ENCODE results near the gene HLTF.

The HLTF gene

DNA sequence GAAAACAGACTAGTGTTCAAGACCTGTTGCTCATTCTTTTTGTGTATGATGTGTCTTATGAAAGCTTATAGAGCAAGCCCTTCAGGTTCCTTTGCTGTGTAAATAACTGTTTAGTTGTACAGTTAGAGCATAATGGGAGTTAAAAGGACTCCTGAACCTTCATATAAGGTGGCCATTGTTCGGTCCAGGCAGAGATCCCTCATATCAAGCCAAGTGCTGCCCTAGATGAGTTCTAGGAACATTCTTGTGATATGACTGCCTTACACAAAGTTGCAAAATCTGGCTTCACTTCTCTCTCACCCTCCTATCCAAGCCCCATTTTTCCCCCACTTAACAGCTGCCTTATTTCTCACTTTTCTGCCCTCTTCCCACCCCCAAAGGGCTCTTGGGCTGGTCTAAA is 68.1 kb downstream of the HLTF start:
- no peak for DNase-seq (ENCODE audit: low read depth in 1 of 2, low spot score in 1 of 2)

- no peak for DNase-seq (ENCODE audit: low read depth in 1 of 2, low spot score in 1 of 2)
Measured at GRCh38 chr3:149016669-149017541, 69.4 kb downstream of the HLTF start.

DNA sequence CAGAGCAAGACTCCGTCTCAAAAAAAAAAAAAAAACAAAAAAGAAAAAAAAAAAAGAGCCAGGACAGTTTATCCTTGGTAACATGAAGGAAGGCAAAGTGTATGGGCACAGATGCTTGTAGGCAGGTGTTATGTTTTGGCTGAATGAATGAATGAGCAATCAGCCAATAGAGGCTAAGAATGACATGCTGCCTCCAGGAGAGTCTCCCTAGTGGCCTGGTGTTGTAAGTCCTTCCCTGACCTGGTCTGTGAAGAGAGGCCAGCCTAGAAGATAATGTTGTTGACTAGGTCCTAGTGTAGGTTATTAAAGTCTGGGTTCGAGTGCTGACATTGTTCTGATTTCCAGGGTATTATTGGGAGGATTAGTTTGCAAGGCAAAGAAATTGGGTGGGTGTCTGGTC is 70.1 kb downstream of the HLTF start:
- DNase-seq (ENCODE audit: low read depth in 1 of 2, low spot score in 1 of 2), result no peak

- DNase-seq (ENCODE audit: low read depth in 1 of 2, low spot score in 1 of 2), result no peak
Measured at GRCh38 chr3:149015393-149015792, 70.9 kb downstream of the HLTF start.

DNA sequence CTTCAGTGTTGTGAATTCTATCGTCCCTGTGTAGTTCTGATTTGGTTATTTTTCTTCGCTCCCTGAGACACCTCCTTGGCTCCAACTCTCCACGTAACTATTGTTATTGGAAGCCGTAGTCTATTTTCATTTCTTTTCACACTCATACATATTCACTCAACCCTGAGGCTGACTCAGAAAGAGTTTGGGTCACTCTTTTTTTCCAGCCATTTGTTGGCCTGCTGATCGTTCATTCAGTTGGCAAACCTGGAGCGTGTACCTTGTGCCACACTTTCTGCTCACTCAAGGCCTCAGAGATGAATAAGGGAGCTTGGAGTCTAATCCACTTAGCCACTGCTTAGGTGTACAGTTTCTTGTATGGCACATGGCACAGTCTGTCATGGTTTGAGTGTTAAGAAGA is 72.6 kb downstream of the HLTF start:
- DNase-seq (ENCODE audit: low read depth in 1 of 2, low spot score in 1 of 2), result no peak

- DNase-seq (ENCODE audit: low read depth in 1 of 2, low spot score in 1 of 2), result no peak
Measured at GRCh38 chr3:149011676-149012075, 74.7 kb downstream of the HLTF start.

GRCh38 chr3:149010966-149011365 is 75.4 kb downstream of the HLTF start:
- DNase-seq (ENCODE audit: low read depth in 1 of 2, low spot score in 1 of 2), result no peak

GRCh38 chr3:149010504-149010951 is 75.8 kb downstream of the HLTF start:
- DNase-seq (ENCODE audit: low read depth in 1 of 2, low spot score in 1 of 2), result no peak

GRCh38 chr3:149009732-149010131 is 76.6 kb downstream of the HLTF start:
- DNase-seq (ENCODE audit: low read depth in 1 of 2, low spot score in 1 of 2), result no peak

- no peak for DNase-seq (ENCODE audit: low read depth in 1 of 2, low spot score in 1 of 2)
Measured at GRCh38 chr3:149007567-149008257, 78.6 kb downstream of the HLTF start.

DNA sequence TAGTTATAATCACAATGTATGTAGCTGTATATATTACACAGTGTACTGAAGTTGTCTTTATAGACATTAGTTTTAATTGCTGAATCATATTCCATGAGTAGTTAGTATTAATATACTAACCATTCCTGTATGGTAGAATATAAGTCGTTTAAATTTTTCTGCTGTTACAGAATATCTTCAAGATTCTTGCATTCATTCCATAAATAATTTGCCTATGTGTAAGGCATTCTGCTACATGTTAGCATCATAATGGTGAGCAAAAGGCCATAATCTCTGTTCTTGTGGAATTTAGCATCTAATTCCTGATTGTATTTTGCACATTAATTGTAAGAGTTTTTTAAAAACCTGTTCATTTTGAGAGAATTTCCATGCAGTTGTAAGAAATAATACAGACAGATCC is 80.9 kb downstream of the HLTF start:
- no peak for DNase-seq (ENCODE audit: low read depth in 1 of 2, low spot score in 1 of 2)

DNA sequence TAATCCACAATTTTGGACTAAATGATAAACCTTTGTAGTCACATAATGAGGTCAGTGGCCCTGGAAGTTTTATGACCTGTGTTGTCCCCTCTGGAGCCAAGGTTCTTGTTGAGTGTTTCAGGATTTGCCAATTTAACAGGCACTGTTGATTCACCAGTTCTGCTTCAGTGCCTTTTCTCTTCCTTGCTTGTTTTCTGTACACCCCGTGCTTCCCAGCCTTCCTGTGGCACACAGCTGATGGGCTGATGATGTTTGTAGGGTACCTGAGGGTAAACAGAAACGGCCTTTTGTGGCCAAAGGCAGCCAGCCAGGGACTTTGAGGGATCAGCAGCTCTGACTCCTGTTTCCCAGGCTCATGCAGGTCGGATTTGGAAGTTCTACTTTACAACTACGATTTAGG is 81.7 kb downstream of the HLTF start:
- no peak for DNase-seq (ENCODE audit: low read depth in 1 of 2, low spot score in 1 of 2)

GRCh38 chr3:149003653-149004305 is 82.6 kb downstream of the HLTF start:
- DNase-seq (ENCODE audit: low read depth in 1 of 2, low spot score in 1 of 2), result no peak

GRCh38 chr3:149001727-149002126 is 84.6 kb downstream of the HLTF start:
- no peak for DNase-seq (ENCODE audit: low read depth in 1 of 2, low spot score in 1 of 2)

DNA sequence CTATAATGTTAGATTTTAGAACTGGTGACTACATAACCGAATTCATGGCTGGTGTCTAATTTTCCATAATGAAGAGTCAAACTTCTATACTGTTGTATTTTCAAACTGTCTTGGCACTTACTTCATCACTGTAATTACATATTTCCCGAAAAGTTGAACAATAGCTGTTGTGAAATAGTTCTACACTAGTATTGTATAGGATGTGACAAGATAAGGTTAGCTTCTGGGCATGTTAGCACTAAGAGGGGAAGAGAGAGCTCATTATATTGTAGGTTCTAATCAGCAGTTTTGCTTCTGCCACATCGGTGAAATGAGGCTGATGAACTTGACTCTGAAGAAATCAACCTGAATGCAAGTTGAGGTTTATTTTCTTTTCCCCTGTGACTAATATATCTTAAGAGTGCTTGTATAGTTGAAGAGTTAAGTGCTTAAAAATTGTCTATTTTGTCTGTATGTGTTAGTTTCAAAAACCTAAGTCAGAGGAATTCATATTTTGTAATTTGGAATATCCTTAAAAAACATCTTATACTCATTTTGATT is 86.1 kb downstream of the HLTF start:
- no peak for DNase-seq (ENCODE audit: low read depth in 1 of 2, low spot score in 1 of 2)

- DNase-seq (ENCODE audit: low read depth in 1 of 2, low spot score in 1 of 2), result no peak
Measured at GRCh38 chr3:148999806-149000205, 86.5 kb downstream of the HLTF start.

- DNase-seq (ENCODE audit: low read depth in 1 of 2, low spot score in 1 of 2), result no peak
Measured at GRCh38 chr3:148998715-148999423, 87.5 kb downstream of the HLTF start.

DNA sequence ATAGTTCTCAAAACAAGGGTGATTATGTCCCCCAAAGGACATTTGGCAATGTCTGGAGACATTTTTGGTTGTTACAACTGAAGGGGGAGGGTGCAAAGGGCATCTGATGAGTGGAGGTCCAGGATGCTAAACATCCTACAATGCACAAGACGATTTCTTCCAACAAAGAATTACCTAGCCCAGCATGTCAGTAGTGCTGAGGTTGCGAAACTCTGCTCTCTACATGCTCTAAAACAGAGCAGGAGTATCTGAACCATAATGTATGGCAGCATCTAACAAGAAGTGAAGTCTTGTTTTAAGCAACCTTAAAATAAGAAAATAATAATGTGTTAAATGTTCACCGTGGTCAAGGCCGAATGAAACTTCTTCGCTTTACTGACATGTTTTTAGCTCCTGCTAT is 88.0 kb downstream of the HLTF start:
- DNase-seq (ENCODE audit: low read depth in 1 of 2, low spot score in 1 of 2), result no peak

- DNase-seq (ENCODE audit: low read depth in 1 of 2, low spot score in 1 of 2), result no peak
Measured at GRCh38 chr3:148997623-148998022, 88.7 kb downstream of the HLTF start.

DNA sequence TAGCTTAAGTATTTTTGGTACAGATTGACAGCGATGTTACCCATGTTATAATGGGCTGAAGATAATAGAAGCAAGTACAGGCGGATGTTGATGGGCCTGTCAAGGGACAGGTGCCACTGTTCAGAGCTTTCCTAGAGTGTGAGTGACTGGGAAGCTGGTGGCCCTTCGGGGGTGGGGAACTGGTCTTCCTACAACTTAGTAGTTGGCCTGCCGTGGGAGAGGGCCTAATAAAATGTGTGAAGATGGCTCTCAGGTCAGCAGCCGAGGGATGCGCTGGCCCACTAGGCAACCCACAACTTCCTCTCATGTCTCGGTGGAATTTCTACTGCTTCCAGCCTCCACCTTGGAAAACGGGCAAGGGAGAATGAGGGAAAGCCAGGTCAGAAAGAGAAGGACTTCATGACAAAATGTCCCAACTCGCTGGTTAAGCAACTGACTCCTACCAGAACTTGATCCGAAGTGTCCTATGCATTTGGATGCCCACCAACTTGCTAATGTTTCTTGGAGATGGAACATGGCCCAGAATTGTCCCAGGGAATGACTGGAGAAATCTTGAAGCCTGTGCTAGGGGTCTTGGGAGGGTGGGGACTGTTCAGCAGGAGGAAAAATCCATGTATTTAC is 93.6 kb downstream of the HLTF start:
- DNase-seq (ENCODE audit: low read depth in 1 of 2, low spot score in 1 of 2), result no peak
